ENCODE data around the gene CIROP.

GRCh38 chr14:23091294-23092225, 13.2 kb downstream of the CIROP start:
- TF ChIP-seq CTCF (IDR thresholded peaks at IDR 0.05; ENCODE audit: insufficient read depth, low read length, poor library complexity, severe bottlenecking) (no peak), EZH2phosphoT487 (conservative IDR thresholded peaks at IDR 0.05; ENCODE audit: low read length) (no peak)

Data from SU-DHL-6 (cell line).